CD4-positive, alpha-beta T cell treated with Interleukin-15 for 4 hours (primary cell): ENCODE data around the gene GALNT15.

Source experiments
- DNase-seq: peaks from one replicate; pipeline ENCODE4 v3.0.0-alpha.2; 2020; ENCODE audit warnings: low spot score

The GALNT15 gene, protein sequence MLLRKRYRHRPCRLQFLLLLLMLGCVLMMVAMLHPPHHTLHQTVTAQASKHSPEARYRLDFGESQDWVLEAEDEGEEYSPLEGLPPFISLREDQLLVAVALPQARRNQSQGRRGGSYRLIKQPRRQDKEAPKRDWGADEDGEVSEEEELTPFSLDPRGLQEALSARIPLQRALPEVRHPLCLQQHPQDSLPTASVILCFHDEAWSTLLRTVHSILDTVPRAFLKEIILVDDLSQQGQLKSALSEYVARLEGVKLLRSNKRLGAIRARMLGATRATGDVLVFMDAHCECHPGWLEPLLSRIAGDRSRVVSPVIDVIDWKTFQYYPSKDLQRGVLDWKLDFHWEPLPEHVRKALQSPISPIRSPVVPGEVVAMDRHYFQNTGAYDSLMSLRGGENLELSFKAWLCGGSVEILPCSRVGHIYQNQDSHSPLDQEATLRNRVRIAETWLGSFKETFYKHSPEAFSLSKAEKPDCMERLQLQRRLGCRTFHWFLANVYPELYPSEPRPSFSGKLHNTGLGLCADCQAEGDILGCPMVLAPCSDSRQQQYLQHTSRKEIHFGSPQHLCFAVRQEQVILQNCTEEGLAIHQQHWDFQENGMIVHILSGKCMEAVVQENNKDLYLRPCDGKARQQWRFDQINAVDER

DNA sequence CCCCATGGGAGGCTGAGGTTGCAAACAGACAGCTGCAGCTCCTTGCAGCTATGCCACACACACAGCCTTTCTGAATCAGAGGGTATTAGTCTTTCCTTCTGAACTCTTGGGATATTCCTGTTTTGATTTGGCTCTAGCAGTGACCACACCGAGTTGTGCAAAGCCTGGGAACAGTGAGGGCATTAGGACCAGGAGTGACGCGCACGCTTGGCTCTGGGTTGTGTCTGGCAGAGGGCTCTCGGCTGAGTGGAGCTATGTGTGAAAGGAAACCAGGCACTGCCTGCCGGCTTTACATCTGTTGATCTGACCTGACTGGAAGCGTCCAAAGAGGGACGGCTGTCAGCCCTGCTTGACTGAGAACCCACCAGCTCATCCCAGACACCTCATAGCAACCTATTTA, at the start of gene GALNT15:
Gene GALNT15 (plus strand): TSS at position 292 of the 400 bp plus-strand sequence. CDS start 472 bp downstream, outside the sequence.
- no peak for DNase-seq

DNA sequence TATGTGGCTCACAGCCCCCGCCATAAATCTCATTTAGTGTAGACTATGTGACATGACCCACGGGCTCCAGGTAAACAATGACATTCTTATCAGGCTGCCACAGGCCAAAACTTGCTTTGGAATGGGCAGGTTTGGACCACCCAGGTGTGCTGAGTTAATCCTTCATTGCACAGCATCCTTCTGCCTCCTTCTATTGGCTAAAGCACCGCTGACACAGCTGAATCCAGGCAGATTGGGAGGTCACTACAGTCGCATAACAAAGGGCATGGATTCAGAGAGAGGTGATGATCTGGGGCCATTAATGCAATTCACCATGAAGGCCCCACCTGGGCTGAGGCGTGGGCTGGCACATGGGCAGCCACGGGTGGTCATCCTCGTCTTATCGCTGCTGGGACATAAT, 47.8 kb upstream of the GALNT15 start:
- DNase-seq = no peak

DNA sequence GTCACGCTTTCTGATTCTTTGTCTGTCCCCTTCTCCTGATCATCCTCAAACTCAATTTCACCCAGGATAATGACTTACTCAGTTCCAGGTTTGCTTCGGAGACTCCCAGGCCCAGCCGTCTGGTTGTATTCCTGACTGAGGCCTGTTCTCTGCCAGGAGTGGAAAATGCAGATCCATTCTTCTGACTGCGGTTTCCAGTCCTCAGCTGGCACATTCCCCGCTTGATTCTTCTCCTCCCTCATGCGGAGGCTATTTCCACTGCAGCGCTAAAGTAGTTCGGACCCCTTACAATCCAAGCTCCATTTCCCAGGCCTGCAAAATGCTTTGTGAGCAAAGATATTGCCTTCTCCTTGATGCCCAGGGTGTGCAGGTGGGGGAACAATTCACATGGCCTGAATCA, 47.2 kb upstream of the GALNT15 start:
- no peak for DNase-seq

DNA sequence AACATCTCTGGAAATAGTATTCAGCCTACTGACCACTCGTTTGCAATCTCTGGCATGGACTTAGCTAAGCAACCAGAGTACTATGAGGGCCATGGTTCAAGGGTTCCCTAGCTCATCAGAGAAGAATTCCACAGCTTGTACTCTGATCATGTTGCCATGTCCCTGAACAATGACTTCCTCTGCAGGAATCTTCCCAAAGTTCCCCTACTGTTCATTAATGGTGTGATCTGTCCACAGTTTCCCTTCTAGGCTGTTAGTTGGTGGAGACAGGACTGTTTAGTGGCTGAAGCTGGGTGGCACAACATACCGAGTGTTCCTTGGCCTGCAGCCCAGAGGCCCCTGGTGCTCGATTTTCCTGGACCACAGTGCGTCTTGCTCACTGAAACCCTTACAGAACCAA, 44.4 kb upstream of the GALNT15 start:
- DNase-seq = no peak

DNA sequence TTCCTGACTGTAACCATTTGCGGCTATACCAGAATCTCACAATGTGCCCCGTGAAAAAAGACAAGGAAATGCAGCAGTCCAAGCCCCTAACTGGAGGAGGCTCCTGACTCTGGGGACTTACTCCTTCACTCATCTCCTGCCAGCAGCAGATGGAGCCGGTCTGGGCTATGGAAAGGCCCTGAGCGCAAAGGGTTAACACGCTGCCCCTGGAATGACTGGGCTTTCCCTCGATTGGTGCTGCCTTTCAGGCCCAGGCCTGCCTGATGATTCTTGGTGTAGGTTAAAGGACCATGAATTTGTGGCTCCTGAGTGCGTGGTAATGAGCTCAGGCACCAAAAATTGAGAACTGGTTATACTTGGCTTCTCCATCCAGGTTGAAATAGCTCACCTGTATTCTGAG, 42.3 kb upstream of the GALNT15 start:
- DNase-seq = no peak

DNA sequence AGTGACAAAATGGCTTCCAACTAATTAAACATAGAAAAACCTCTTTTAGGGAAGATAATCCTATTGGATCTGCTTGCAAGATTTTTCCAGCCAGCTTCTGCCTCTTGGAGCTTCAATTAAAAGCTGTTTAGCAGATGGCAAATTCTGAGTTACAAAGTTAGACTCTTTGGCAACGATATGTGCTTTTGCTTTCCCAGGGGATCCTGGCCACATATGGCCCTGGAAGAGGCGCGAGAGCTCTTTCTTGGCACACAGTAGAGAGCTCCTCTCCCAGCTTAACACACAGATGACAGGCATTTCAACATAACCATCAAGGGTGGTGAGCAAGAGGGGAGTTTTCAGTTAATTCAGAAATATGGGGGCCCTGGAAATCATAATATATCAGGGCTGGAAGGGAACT, 41.6 kb upstream of the GALNT15 start:
- no peak for DNase-seq

DNA sequence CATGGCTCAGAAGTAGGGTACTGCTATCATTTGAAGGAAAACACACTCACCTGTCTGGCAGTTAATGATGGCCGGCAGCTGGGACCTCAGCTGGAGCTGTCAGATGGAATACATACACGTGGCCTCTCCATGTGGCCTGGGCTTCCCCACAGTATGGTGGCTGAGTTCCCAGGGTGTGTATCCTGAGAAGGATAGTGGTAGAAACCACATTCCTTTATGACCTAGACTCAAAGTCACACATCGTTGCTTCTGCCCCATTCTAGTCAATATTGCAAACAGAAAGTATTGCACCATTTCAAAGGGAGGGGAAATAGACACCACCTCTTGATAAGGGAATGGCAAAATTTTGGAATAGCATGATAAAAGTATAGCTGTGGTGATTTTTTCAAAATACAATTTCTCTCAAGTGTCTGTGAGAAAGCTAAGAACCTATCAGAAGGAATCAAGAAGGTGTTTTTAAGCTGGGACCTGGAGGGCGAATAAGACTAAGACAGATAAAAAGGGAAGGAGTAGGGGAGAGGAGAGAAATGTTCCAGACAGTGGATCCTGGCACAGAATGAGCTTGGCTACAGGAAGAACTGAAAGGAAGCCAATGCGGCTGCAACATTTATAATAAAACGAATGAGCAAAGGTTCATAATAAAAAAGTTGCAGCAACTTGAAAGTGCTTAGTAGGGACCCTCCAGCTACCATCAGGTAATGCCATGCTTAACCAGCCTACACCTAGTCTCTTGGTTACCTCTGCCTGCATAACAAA, 40.1 kb upstream of the GALNT15 start:
- DNase-seq = no peak

DNA sequence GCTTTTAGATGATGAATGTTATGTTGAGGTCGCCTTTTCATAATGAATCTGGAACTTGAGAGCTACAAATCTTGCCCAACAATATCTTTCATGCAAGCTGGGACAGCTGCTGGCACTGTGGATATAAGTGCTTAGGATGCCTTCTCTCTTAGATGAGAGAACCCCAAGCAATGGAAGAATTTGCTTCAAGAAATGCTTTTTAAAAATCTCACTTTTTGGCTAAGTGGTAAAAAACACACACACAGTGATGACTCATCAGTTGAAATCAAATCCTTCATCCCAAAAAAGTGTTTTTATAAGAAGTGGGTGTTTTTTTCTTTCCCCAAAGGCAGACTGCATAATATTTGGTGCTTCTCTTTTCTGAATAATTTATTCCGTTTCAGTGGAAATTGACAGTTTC, 38.4 kb upstream of the GALNT15 start:
- DNase-seq = no peak

DNA sequence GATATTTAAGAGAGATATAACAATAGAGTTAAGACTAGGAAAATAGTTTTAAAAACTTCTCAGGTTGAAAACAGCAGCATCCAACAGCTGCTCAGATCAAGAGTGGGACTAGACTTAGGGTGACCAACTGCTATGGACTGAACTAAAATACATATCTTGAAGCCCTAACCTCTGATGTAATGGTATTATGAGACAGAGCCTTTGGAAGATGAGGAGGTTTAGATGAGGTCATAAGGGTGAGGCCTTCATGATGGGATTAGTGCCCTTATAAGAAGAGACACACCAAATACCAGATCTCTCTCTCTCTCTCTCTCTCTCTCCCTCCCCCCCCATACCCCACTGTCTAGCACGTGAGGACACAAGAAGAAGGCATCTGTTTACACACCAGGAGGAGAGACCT, 37.4 kb upstream of the GALNT15 start:
- DNase-seq = no peak

DNA sequence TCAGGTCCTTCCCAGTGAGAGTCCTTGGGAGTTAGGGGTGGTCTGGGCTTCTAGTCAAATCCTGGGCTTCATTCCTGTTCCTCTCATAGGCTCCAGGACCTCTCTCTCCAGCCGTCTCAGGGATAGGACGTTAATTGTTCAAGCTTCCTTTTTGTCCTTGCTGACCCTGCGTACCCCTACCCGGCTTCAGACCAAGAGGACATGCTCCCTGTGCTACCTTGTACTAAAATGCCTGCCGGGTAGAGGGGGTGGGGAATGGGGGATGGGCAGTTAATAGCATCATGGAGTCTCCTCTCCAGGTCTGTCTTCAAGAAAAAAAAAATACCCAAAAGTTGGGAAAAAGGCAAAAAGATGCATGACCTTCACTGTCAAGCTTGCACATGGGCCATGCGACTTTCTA, 36.5 kb upstream of the GALNT15 start:
- no peak for DNase-seq

DNA sequence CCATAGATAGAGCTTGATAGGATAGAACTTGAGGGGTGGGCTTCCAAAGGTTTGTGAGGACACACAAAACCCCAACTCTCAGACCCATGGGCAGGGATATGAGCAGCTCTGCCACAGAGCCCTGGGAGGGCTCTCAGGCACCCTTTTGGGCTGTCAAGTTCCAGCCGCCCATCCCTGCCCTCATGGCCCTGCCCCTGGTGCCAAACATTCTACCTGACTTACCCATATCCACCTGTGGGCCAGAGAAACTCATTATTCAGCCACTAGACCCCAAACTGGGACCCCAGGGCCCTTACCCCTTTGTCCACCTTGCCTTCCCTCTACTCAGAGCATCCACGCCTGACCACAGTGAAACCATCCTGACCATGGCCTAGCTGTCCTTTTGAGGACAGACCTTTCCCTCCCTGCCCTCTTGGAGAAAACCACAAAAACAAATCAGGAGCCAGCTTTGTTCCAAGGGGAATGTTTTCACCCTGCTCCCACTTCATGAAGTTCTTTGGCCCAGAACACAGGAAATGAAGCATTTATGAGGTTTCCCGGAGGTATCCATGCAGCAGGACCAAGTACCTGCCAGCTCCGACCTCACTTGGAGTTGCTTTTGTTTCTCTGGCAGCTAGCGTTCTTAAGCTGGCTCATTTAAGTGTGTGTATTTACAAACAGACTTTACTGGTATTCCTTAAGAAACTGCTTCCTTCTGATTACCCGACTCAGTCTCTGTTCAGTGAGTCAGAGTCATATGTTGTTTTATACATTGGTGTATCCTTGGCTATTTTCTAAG, 34.2 kb upstream of the GALNT15 start:
- no peak for DNase-seq

DNA sequence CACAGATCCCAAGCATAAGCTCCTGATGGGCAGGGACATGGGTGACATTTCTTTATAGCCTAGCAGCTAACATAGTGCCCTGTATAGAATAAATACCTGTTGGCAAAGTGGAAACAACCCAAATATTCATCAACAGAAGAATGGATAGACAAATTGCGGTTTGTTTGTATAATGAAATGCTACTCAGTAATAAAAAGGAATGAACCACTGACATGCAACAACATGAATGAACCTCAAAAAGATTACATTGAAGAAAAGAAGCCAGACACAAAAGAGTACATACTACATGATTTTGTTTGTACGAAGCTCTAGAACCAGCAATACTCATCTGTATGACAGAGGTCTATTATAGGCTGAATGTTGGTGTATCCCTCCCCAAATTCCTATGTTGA, 33.6 kb upstream of the GALNT15 start:
- DNase-seq = no peak

DNA sequence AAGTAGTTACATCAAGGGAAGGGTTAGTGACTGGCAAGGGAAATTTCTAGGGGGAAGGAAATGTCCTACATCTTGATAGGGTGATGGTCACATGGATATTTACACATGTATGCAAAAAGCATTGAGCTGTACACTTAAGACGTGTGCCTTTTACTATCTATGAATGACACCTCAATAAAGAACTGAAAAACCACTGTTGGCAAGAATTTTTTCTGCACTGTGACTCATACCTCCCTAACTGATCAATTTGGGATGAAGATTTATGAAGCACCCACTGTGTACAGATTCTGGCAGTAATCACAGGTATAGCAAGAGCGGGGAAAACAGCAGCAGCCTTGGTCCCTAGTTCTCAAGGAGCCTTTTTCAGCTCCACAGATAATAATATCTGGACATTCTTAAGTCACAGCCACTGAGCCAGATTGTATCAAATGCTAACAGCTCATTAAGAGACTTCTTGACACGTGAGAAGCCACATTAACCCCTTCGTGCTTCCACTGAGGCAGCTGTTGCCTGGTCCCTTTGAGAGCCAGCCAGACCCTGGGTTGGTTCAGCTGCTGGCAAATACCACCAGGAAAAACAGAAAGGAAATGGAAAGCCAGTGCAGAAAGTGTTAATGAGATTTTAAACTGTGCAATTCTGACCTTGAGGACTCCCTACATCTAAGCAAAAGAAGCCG, 32.0 kb upstream of the GALNT15 start:
- DNase-seq = no peak

DNA sequence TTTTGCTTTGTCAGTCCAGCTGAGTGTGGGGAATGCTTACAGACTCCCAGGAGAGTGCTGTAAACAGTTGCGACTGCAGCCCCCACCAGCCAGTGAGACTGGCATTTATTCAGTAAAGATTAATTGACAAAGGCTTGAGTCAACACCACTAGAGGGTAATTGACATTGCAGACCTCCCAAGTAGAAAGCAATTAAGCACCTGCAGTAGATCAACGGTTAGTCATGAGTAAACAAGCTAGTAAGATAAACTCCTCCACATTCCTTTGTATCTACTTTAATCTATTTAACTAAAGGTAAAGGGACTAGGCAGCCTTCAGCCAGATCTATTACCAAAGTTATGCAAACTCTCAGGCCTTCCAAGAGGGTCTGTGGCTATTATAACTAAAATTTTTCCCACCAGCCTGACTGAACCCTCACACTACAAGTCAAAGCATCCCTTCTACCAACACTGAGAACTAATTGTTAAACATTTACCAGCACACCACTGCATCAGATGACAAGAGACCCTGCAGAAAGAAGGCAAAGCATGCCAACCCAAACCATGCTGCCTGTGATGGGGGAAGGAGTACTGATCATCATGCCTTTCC, 30.5 kb upstream of the GALNT15 start:
- no peak for DNase-seq

DNA sequence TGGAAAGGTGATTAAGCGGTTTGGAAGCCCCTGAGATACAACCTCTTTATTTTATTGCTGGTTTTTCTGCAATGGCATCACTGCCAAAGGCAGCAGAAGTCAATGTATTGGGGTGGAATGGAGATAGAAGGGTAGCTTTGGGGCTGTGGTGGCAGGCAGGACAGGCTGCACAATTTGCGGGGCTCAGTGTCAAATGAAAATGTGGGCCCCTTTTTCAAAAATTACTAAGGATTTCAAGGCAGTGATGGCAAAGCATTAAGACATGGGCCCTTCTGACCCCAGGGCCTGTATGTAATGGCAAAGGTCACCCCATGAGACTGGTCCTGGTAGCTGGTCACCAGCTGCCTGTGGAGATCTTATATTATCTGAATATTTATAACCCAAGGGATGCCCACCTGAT, 29.3 kb upstream of the GALNT15 start:
- no peak for DNase-seq

DNA sequence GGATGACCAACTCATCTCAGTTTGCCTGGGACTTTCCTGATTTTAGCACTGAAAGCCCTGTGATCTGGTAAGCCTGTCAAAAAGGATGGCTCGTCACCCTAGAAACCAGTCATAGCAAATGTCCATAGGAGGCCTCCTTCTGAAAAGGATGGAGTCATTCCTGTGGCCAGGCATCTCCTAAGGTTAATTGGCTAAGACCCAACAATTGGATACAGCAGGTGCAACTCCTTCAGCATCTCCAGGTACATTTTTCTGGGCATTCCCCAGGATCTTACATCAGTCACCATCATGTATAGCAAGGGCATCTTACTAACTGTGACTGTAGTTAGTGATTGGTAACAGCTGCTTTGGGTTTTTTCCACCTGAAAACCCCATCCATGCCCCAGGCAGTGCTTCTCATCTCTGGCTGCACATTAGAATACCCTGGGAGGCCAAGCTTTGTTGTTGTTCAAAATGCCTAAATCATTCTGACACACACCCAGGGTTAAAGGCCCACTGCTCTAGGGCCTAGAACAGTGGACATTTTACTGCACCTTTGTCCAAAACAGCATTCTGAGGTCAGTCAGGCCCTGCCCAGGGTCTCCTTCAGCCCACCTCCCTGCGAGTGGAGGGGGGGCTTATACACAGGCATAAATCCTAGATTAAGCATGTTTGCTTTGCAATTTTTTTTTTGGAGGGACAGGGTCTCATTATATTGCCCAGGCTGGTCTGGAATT, 28.3 kb upstream of the GALNT15 start:
- DNase-seq = no peak

DNA sequence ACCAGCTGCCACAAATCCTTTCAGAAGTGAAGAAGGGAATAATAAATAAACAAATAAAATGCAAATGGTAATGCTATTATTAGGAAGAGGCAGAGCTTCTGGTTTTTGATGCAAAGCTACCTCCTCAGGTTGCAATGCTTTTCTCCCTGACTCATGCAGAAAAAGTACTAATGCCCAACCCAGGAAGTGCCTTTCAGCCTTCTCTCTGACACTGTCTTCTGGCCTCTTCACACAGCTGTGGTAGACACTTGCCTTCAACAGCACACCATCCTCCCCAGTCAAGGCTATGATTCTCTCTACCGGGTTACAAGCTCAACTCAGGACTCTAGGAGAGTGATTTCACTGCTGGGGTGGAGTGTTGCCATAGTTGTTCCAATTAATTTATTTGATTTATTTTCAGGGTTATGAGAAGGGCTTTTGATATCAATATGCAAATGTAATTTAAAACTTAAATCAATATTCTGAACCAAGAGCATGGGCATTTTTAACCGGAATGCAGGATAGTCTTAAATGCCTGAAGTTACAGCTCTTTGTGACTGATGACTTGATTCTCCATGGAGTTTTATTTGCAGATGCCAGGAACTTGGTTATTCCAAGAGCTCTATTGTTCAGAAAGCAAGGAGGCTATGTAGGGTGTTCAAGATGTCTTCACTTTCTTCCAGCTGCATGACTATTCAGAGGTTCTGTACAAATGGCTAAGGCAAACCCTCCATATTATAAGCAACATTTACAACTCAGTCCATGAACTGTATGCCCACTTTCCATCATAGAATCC, 27.1 kb upstream of the GALNT15 start:
- DNase-seq = no peak

DNA sequence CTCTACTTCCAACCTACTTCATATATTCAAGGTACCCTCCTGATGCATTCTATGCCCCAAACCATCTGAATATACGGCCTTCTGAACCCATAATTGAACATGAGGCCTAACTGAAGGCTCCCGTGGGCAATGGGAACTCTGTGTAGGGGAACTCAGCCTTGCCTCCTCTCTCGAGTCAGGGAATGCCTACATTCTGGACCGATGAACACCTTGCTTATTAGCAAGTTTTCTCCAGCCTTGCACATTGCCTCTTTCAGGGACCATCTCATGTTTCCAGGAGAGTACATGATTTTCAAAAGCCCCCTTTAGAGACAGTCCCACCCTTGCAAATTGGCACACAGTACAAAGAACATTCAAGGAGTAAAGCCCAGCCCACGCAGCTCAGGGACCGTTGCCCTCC, 26.3 kb upstream of the GALNT15 start:
- no peak for DNase-seq

DNA sequence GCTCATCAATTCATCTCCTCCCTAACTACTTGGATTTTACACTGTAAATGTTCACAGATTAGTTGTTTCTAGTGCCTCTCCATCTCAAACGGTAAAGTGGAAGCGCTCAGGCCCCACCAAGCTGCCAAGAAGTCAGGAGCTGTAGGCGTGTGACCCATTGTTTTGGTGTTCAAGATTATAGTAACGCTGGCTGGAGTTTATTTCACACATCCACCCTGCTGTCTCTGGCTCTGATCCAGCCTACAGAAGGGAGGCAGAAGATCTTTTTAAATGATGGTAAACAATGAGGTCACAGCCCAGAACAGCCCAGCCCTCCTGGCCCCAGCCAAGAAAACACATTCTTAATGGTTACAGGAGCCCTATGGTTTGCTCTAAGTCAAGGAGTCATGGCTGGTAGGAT, 25.7 kb upstream of the GALNT15 start:
- no peak for DNase-seq

DNA sequence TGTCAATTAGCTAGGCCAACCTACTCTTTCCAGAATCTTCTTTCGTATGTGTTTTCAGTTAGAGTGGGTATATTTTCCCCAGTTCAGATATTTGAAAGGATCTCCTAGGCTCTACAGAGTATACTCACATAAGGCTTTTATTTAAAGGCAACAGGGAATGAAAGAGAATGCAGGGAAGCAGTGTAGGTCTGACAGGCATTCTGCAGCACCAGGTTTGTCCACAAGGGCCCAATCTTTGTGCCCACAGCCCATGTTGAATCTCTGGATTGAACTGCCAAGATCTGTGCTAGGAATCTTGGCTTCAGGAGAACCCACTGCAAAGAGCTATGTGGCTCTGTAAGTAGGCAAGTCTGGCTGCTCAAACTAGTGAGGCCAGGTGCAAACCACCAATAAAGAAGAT, 24.2 kb upstream of the GALNT15 start:
- no peak for DNase-seq
